Neuronal stem cell (in vitro differentiated cells): ENCODE results near the gene PRMT2.

ENCODE experiments used
- DNase-seq: peaks from one replicate; pipeline ENCODE4 v3.0.0-alpha.2; 2013; ENCODE audit warnings: low spot score
- H2AFZ ChIP-seq: one replicate; pipeline ENCODE4 v1.6.1; 2013; ENCODE audit warnings: mild to moderate bottlenecking, low read length, inconsistent platforms
- H2AK5ac ChIP-seq: 2 replicates; pipeline ENCODE4 v1.6.1; 2013; ENCODE audit warnings: low read depth, mild to moderate bottlenecking, inconsistent platforms, low read length, moderate library complexity, mixed read lengths
- H2BK120ac ChIP-seq: 2 replicates; pipeline ENCODE4 v1.6.1; 2013; ENCODE audit warnings: low read depth, mild to moderate bottlenecking, inconsistent platforms, low read length, moderate library complexity, mixed read lengths
- H2BK12ac ChIP-seq: one replicate; pipeline ENCODE4 v1.6.1; 2013; ENCODE audit warnings: low read length, inconsistent platforms
- H2BK15ac ChIP-seq: 2 replicates; pipeline ENCODE4 v1.6.1; 2013; ENCODE audit warnings: mild to moderate bottlenecking, low read length, inconsistent platforms, mixed read lengths
- H2BK5ac ChIP-seq: one replicate; pipeline ENCODE4 v1.6.1; 2013; ENCODE audit warnings: inconsistent platforms, mild to moderate bottlenecking, low read length, moderate library complexity
- H3K14ac ChIP-seq: one replicate; pipeline ENCODE4 v1.6.1; 2013; ENCODE audit warnings: low read length, inconsistent platforms
- H3K18ac ChIP-seq: 2 replicates; pipeline ENCODE4 v1.6.1; 2013; ENCODE audit warnings: low read length, inconsistent platforms
- H3K23ac ChIP-seq: 2 replicates; pipeline ENCODE4 v1.6.1; 2013; ENCODE audit warnings: low read depth, mild to moderate bottlenecking, mixed read lengths, low read length, inconsistent platforms; ENCODE audit not compliant: poor library complexity
- H3K27ac ChIP-seq: replicated peaks from 3 replicates; pipeline ENCODE4 v1.5.1; 2013; ENCODE audit warnings: low read length, inconsistent platforms
- H3K27me3 ChIP-seq, 3 experiments: 2 replicates each; pipeline ENCODE4 v1.6.1; 2013; ENCODE audit warnings: low read length in 3 of 3, mild to moderate bottlenecking in 2 of 3, inconsistent platforms in 1 of 3, low read depth in 1 of 3, mixed read lengths in 1 of 3, moderate library complexity in 1 of 3; ENCODE audit not compliant: control insufficient read depth in 3 of 3, insufficient read depth in 3 of 3
- H3K36me3 ChIP-seq, 2 donors: replicated peaks in 1 of 2; 2 replicates each; pipeline ENCODE4 v1.6.1; 2013; ENCODE audit warnings: low read length in 2 of 2; ENCODE audit not compliant: control insufficient read depth in 2 of 2, insufficient read depth in 2 of 2
- H3K4ac ChIP-seq: 2 replicates; pipeline ENCODE4 v1.6.1; 2013; ENCODE audit warnings: inconsistent platforms, mild to moderate bottlenecking, low read length, moderate library complexity
- H3K4me1 ChIP-seq, 2 donors: 1 replicate in 1 of 2; 2 replicates in 1 of 2; pipeline ENCODE4 v1.6.1; 2013; ENCODE audit warnings: low read length in 2 of 2, low read depth in 1 of 2; ENCODE audit not compliant: control insufficient read depth in 2 of 2, insufficient read depth in 1 of 2
- H3K4me2 ChIP-seq: one replicate; pipeline ENCODE4 v1.6.1; 2013; ENCODE audit warnings: mild to moderate bottlenecking, low read length, inconsistent platforms; ENCODE audit not compliant: insufficient read depth, poor library complexity, severe bottlenecking
- H3K4me3 ChIP-seq, 2 donors: 2 replicates each; pipeline ENCODE4 v1.5.1; 2013; ENCODE audit warnings: low read length in 2 of 2, mild to moderate bottlenecking in 2 of 2, inconsistent platforms in 1 of 2, moderate library complexity in 1 of 2
- H3K79me1 ChIP-seq: one replicate; pipeline ENCODE4 v1.6.1; 2013; ENCODE audit warnings: low read depth, mild to moderate bottlenecking, inconsistent platforms, low read length, moderate library complexity
- H3K9ac ChIP-seq: one replicate; pipeline ENCODE4 v1.6.1; 2013; ENCODE audit warnings: mild to moderate bottlenecking, low read depth, low read length, inconsistent platforms; ENCODE audit not compliant: poor library complexity
- H3K9me3 ChIP-seq, 2 donors: replicated peaks in 1 of 2; 2 replicates each; pipeline versions ENCODE3 to v1.6.1; 2013; ENCODE audit warnings: low read length in 2 of 2, mild to moderate bottlenecking in 2 of 2, inconsistent platforms in 1 of 2, low read depth in 1 of 2, mixed read lengths in 1 of 2, moderate library complexity in 1 of 2; ENCODE audit not compliant: control insufficient read depth in 2 of 2, insufficient read depth in 1 of 2
- H4K8ac ChIP-seq: one replicate; pipeline ENCODE4 v1.6.1; 2013; ENCODE audit warnings: low read depth, mild to moderate bottlenecking, inconsistent platforms, low read length, moderate library complexity
- H4K91ac ChIP-seq: one replicate; pipeline ENCODE4 v1.6.1; 2013; ENCODE audit warnings: low read length, low read depth, mild to moderate bottlenecking, inconsistent platforms; ENCODE audit not compliant: poor library complexity
- WGBS, 2 donors: extraction: QIAGEN DNeasy Blood & Tissue Kit; methylation state at CpG; one replicate each; pipeline ENCODE4 v1.1.7; 2013; ENCODE audit warnings: missing lambda C conversion rate in 2 of 2, mixed read lengths in 1 of 2; ENCODE audit not compliant: insufficient read length in 2 of 2, insufficient replicate concordance in 1 of 2; ENCODE audit errors: extremely low coverage in 2 of 2; 5-methylcytosine and 5-hydroxymethylcytosine counted together

PRMT2 gene

GRCh38 chr21:46597896-46598343, 37.6 kb upstream of the PRMT2 start:
- Histone ChIP-seq H3K9me3 (peaks cover 2 to 31% of the 10 kb centered on the region in 2 donors), H3K4me3 (no peak overlapping the region), H4K91ac (no peak overlapping the region), H3K4me1 (peaks cover 10 to 34% of the 10 kb centered on the region in 2 donors), H3K36me3 (no peaks in the 10 kb centered on the region), H3K79me1 (no peaks in the 10 kb centered on the region), H2BK5ac (no peak overlapping the region), H3K9ac (no peak overlapping the region), H3K4ac (no peak overlapping the region), H3K14ac (no peak overlapping the region), H3K18ac (peak overlapping the region; percentile 75), H2AFZ (no peak overlapping the region), H4K8ac (no peak overlapping the region), H2BK120ac (no peak overlapping the region), H2BK15ac (peak overlapping the region; percentile 60), H2AK5ac (peak overlapping the region; percentile 91), H3K4me2 (no peak overlapping the region), H3K27ac (no peak overlapping the region), H3K27me3 (no peaks in the 10 kb centered on the region), H3K23ac (no peak overlapping the region), H2BK12ac (peak overlapping the region; percentile 33)
- no peak for DNase-seq
- no CpG with 5 or more reads among the region's 20 CpGs for WGBS, 2 donors

GRCh38 chr21:46598581-46599572, 36.6 kb upstream of the PRMT2 start:
- H3K36me3 ChIP-seq: no peaks in the 10 kb centered on the region
- peak overlapping the region; percentile 25 for H3K23ac ChIP-seq
- H3K79me1 ChIP-seq: no peaks in the 10 kb centered on the region
- no peaks in the 10 kb centered on the region for H3K27me3 ChIP-seq
- H3K4me3 ChIP-seq: no peak overlapping the region
- H2AK5ac ChIP-seq: peak overlapping the region; percentile 91
- H2BK5ac ChIP-seq: peak overlapping the region; percentile 56
- no peak overlapping the region for H4K8ac ChIP-seq
- WGBS, 2 donors: no CpG with 5 or more reads among the region's 38 CpGs
- no peak overlapping the region for H3K14ac ChIP-seq
- peak overlapping the region; percentile 60 for H3K4ac ChIP-seq
- H3K9me3 ChIP-seq: peaks cover 2 to 23% of the 10 kb centered on the region in 2 donors
- peak overlapping the region; percentile 29 for H3K27ac ChIP-seq
- no peak overlapping the region for H3K9ac ChIP-seq
- H2BK12ac ChIP-seq: no peak overlapping the region
- H2AFZ ChIP-seq: peak overlapping the region; percentile 47
- H3K4me2 ChIP-seq: peak overlapping the region; percentile 12
- H2BK120ac ChIP-seq: no peak overlapping the region
- H3K4me1 ChIP-seq: peaks cover 10 to 42% of the 10 kb centered on the region in 2 donors
- H3K18ac ChIP-seq: peak overlapping the region; percentile 91
- peak; percentile 45 for DNase-seq
- no peak overlapping the region for H4K91ac ChIP-seq
- H2BK15ac ChIP-seq: peak overlapping the region; percentile 40

GRCh38 chr21:46600305-46600704, 35.2 kb upstream of the PRMT2 start:
- Histone ChIP-seq H3K18ac (no peak overlapping the region), H3K27me3 (no peaks in the 10 kb centered on the region), H2BK5ac (no peak overlapping the region), H3K27ac (no peak overlapping the region), H3K14ac (no peak overlapping the region), H2AK5ac (no peak overlapping the region), H2AFZ (no peak overlapping the region), H3K79me1 (no peaks in the 10 kb centered on the region), H3K9ac (no peak overlapping the region), H2BK12ac (no peak overlapping the region), H3K4me1 (peaks cover 16 to 50% of the 10 kb centered on the region in 2 donors), H3K4me3 (no peak overlapping the region), H3K4ac (no peak overlapping the region), H3K9me3 (peaks cover 2 to 12% of the 10 kb centered on the region in 2 donors), H2BK15ac (no peak overlapping the region), H3K4me2 (no peak overlapping the region), H2BK120ac (no peak overlapping the region), H4K8ac (no peak overlapping the region), H3K23ac (no peak overlapping the region), H4K91ac (no peak overlapping the region), H3K36me3 (no peaks in the 10 kb centered on the region)
- whole genome bisulfite sequencing, 2 donors: no CpG with 5 or more reads among the region's 5 CpGs
- DNase-seq: no peak

GRCh38 chr21:46600978-46601377, 34.5 kb upstream of the PRMT2 start:
- H4K91ac ChIP-seq: no peak overlapping the region
- no peak overlapping the region for H2BK5ac ChIP-seq
- H4K8ac ChIP-seq: no peak overlapping the region
- peaks cover 19 to 51% of the 10 kb centered on the region in 2 donors for H3K4me1 ChIP-seq
- no peak overlapping the region for H3K4me2 ChIP-seq
- no peaks in the 10 kb centered on the region for H3K36me3 ChIP-seq
- no CpG with 5 or more reads among the region's 9 CpGs for WGBS, 2 donors
- H3K27ac ChIP-seq: no peak overlapping the region
- no peaks in the 10 kb centered on the region for H3K79me1 ChIP-seq
- H2AFZ ChIP-seq: peak overlapping the region; percentile 8
- H3K14ac ChIP-seq: no peak overlapping the region
- H3K4me3 ChIP-seq: no peak overlapping the region
- H2BK120ac ChIP-seq: peak overlapping the region; percentile 22
- no peak overlapping the region for H3K4ac ChIP-seq
- no peak for DNase-seq
- no peaks in the 10 kb centered on the region for H3K27me3 ChIP-seq
- peak overlapping the region; percentile 68 for H2AK5ac ChIP-seq
- peak overlapping the region; percentile 48 for H2BK12ac ChIP-seq
- peaks cover 2 to 7% of the 10 kb centered on the region in 2 donors for H3K9me3 ChIP-seq
- H3K9ac ChIP-seq: no peak overlapping the region
- no peak overlapping the region for H2BK15ac ChIP-seq
- peak overlapping the region; percentile 82 for H3K18ac ChIP-seq
- no peak overlapping the region for H3K23ac ChIP-seq
